Measurements from ENCODE around the gene TANK.

DNA sequence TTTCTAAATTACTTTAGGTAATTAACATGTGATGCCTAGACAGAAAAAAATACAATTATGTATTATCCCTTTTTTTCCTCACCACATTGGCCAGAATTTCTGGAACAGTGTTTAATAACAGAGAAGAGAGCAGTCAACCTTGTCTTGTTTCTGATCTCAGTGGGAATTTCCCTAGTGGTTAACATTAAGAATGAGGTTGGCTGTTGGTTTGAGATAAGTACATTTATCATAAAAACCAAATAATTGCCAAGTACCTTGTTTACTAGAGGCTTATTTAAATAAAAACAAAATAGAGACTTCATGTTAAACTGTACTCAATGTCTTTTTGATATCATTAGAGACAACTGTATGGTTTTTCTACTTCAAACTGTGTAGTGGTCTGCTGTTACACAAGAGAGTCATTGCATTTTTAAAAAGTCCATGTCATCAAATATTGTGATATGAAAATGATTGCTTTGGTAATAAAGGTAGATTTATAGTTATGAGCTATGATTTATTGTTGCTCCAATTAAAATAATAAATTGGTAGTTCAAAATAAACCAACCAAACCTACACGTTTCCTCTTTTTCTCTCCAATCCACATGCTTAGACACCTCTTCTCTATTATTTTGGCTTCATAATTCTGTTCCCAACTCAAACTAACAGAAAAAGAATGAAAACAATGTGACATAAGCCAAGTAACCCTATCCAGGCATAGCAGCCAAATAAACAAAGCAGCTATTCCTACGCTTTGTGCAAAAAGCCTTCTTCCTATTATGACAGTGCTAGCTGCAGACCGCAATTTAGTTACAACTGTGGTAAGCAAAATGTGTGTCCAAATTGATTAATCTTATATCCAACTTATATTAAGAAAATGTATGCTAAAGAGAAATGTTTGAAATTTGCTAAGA lies 20.9 kb upstream of the TANK start:
- no peak for TF ChIP-seq MXI1 (conservative IDR thresholded peaks at IDR 0.05; ENCODE audit: poor library complexity, severe bottlenecking)
- TF ChIP-seq, protein P1, sequence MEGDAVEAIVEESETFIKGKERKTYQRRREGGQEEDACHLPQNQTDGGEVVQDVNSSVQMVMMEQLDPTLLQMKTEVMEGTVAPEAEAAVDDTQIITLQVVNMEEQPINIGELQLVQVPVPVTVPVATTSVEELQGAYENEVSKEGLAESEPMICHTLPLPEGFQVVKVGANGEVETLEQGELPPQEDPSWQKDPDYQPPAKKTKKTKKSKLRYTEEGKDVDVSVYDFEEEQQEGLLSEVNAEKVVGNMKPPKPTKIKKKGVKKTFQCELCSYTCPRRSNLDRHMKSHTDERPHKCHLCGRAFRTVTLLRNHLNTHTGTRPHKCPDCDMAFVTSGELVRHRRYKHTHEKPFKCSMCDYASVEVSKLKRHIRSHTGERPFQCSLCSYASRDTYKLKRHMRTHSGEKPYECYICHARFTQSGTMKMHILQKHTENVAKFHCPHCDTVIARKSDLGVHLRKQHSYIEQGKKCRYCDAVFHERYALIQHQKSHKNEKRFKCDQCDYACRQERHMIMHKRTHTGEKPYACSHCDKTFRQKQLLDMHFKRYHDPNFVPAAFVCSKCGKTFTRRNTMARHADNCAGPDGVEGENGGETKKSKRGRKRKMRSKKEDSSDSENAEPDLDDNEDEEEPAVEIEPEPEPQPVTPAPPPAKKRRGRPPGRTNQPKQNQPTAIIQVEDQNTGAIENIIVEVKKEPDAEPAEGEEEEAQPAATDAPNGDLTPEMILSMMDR (IDR thresholded peaks at IDR 0.05; ENCODE audit: poor library complexity, severe bottlenecking) = no peak
- TF ChIP-seq TAF1 (IDR thresholded peaks at IDR 0.05; ENCODE audit: low read depth) = no peak
- TF ChIP-seq POLR2AphosphoS5 (IDR thresholded peaks at IDR 0.05) = no peak
- TF ChIP-seq EZH2 (IDR thresholded peaks at IDR 0.05; ENCODE audit: borderline replicate concordance, insufficient read depth, low read length, poor library complexity, severe bottlenecking) = no peak
- no peak for TF ChIP-seq SMC3 (conservative IDR thresholded peaks at IDR 0.05; ENCODE audit: poor library complexity)
- TF ChIP-seq, protein P2, sequence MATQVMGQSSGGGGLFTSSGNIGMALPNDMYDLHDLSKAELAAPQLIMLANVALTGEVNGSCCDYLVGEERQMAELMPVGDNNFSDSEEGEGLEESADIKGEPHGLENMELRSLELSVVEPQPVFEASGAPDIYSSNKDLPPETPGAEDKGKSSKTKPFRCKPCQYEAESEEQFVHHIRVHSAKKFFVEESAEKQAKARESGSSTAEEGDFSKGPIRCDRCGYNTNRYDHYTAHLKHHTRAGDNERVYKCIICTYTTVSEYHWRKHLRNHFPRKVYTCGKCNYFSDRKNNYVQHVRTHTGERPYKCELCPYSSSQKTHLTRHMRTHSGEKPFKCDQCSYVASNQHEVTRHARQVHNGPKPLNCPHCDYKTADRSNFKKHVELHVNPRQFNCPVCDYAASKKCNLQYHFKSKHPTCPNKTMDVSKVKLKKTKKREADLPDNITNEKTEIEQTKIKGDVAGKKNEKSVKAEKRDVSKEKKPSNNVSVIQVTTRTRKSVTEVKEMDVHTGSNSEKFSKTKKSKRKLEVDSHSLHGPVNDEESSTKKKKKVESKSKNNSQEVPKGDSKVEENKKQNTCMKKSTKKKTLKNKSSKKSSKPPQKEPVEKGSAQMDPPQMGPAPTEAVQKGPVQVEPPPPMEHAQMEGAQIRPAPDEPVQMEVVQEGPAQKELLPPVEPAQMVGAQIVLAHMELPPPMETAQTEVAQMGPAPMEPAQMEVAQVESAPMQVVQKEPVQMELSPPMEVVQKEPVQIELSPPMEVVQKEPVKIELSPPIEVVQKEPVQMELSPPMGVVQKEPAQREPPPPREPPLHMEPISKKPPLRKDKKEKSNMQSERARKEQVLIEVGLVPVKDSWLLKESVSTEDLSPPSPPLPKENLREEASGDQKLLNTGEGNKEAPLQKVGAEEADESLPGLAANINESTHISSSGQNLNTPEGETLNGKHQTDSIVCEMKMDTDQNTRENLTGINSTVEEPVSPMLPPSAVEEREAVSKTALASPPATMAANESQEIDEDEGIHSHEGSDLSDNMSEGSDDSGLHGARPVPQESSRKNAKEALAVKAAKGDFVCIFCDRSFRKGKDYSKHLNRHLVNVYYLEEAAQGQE (IDR thresholded peaks at IDR 0.05; ENCODE audit: borderline replicate concordance) = no peak
- no peak for TF ChIP-seq EP300 (conservative IDR thresholded peaks at IDR 0.05; ENCODE audit: poor library complexity, severe bottlenecking)
- TF ChIP-seq RAD21 (conservative IDR thresholded peaks at IDR 0.05) = no peak
